C4-2B (cell line): Measurements from ENCODE around the gene KCNIP4.

Source experiments
- CTCF ChIP-seq: fragments of 450-650 bp; conservative IDR thresholded peaks from 2 replicates; pipeline ENCODE4 v1.5.1; 2017; ENCODE audit warnings: mild to moderate bottlenecking
- ZFX ChIP-seq: fragments of 450-650 bp; IDR thresholded peaks from 2 replicates; pipeline ENCODE4 v1.6.1; 2017

GRCh38 chr4:20760053-20760452 is 1188.5 kb downstream of the KCNIP4 start:
- TF ChIP-seq CTCF, result peak; percentile 46
- no peak for TF ChIP-seq ZFX
